ENCODE data around the gene LSM3.
"Not testable (repeated sequence)": the region's sequence is repeated elsewhere in the genome, so short reads cannot be mapped to it uniquely, and the experiment has no call there.

Gene LSM3

GRCh38 chr3:14228681-14229470, 50.3 kb downstream of the LSM3 start:
- H3K27ac ChIP-seq (replicated peaks; ENCODE audit: low read length): no peak overlapping the region
- no CpG with 5 or more reads among the region's 8 CpGs for WGBS, 2 donors (ENCODE audit: extremely low coverage in 2 of 2, insufficient read length in 2 of 2, insufficient replicate concordance in 1 of 2)
- DNase-seq (ENCODE audit: low spot score): no peak

GRCh38 chr3:14229695-14230094, 51.1 kb downstream of the LSM3 start:
- not testable (repeated sequence) for H4K91ac ChIP-seq (ENCODE audit: low read depth, low read length, poor library complexity); H3K79me1 ChIP-seq (ENCODE audit: low read depth, low read length); H3K4ac ChIP-seq (ENCODE audit: low read length); H4K8ac ChIP-seq (ENCODE audit: low read depth, low read length); H3K27me3 ChIP-seq (ENCODE audit: control insufficient read depth in 3 of 3, insufficient read depth in 3 of 3, low read depth in 1 of 3, low read length in 3 of 3); H2AFZ ChIP-seq (ENCODE audit: low read length); H2BK15ac ChIP-seq (ENCODE audit: low read length); H3K4me2 ChIP-seq (ENCODE audit: insufficient read depth, low read length, poor library complexity, severe bottlenecking); H3K23ac ChIP-seq (ENCODE audit: low read depth, low read length, poor library complexity); H2AK5ac ChIP-seq (ENCODE audit: low read depth, low read length); H3K27ac ChIP-seq (replicated peaks; ENCODE audit: low read length); H3K9ac ChIP-seq (ENCODE audit: low read depth, low read length, poor library complexity); H3K14ac ChIP-seq (ENCODE audit: low read length); DNase-seq (ENCODE audit: low spot score); H2BK12ac ChIP-seq (ENCODE audit: low read length); H3K4me1 ChIP-seq (ENCODE audit: control insufficient read depth in 2 of 2, insufficient read depth in 1 of 2, low read depth in 1 of 2, low read length in 2 of 2); H2BK120ac ChIP-seq (ENCODE audit: low read depth, low read length); H3K36me3 ChIP-seq (replicated peaks in 1 of 2; ENCODE audit: control insufficient read depth in 2 of 2, insufficient read depth in 2 of 2, low read length in 2 of 2); H2BK5ac ChIP-seq (ENCODE audit: low read length); H3K18ac ChIP-seq (ENCODE audit: low read length); H3K9me3 ChIP-seq (replicated peaks in 1 of 2; ENCODE audit: control insufficient read depth in 2 of 2, insufficient read depth in 1 of 2, low read depth in 1 of 2, low read length in 2 of 2); H3K4me3 ChIP-seq (ENCODE audit: low read length in 2 of 2)
- WGBS, 2 donors (ENCODE audit: extremely low coverage in 2 of 2, insufficient read length in 2 of 2, insufficient replicate concordance in 1 of 2): no CpG with 5 or more reads among the region's 6 CpGs

More at GRCh38 chr3:14228681-14229470, 50.3 kb downstream of the LSM3 start:
- peaks cover 0 to 1% of the 10 kb centered on the region in 2 donors for H3K36me3 ChIP-seq (replicated peaks in 1 of 2; ENCODE audit: control insufficient read depth in 2 of 2, insufficient read depth in 2 of 2, low read length in 2 of 2)
- no peak overlapping the region for H3K23ac ChIP-seq (ENCODE audit: low read depth, low read length, poor library complexity)
- H2BK15ac ChIP-seq (ENCODE audit: low read length): no peak overlapping the region
- H2BK5ac ChIP-seq (ENCODE audit: low read length): no peak overlapping the region
- no peak overlapping the region for H3K4ac ChIP-seq (ENCODE audit: low read length)
- no peak overlapping the region for H4K91ac ChIP-seq (ENCODE audit: low read depth, low read length, poor library complexity)
- H2AK5ac ChIP-seq (ENCODE audit: low read depth, low read length): no peak overlapping the region
- H3K18ac ChIP-seq (ENCODE audit: low read length): no peak overlapping the region
- H2AFZ ChIP-seq (ENCODE audit: low read length): no peak overlapping the region
- H3K4me3 ChIP-seq (ENCODE audit: low read length in 2 of 2): no peak overlapping the region
- H3K4me2 ChIP-seq (ENCODE audit: insufficient read depth, low read length, poor library complexity, severe bottlenecking): no peak overlapping the region
- H3K14ac ChIP-seq (ENCODE audit: low read length): no peak overlapping the region
- no peak overlapping the region for H2BK12ac ChIP-seq (ENCODE audit: low read length)
- peaks cover 4% of the 10 kb centered on the region for H3K79me1 ChIP-seq (ENCODE audit: low read depth, low read length)
- no peak overlapping the region for H4K8ac ChIP-seq (ENCODE audit: low read depth, low read length)
- no peak overlapping the region for H3K9ac ChIP-seq (ENCODE audit: low read depth, low read length, poor library complexity)
- peaks cover 0 to 5% of the 10 kb centered on the region in 2 donors for H3K4me1 ChIP-seq (ENCODE audit: control insufficient read depth in 2 of 2, insufficient read depth in 1 of 2, low read depth in 1 of 2, low read length in 2 of 2)
- H3K27me3 ChIP-seq (ENCODE audit: control insufficient read depth in 3 of 3, insufficient read depth in 3 of 3, low read depth in 1 of 3, low read length in 3 of 3): peaks cover 0 to 4% (median 0%) of the 10 kb centered on the region in 3 experiments
- H3K9me3 ChIP-seq (replicated peaks in 1 of 2; ENCODE audit: control insufficient read depth in 2 of 2, insufficient read depth in 1 of 2, low read depth in 1 of 2, low read length in 2 of 2): peaks cover 0 to 4% of the 10 kb centered on the region in 2 donors
- no peak overlapping the region for H2BK120ac ChIP-seq (ENCODE audit: low read depth, low read length)

GRCh38 chr3:14230729-14231128, 52.1 kb downstream of the LSM3 start:
- H3K79me1 ChIP-seq (ENCODE audit: low read depth, low read length): peaks cover 2% of the 10 kb centered on the region
- H2AK5ac ChIP-seq (ENCODE audit: low read depth, low read length): no peak overlapping the region
- no peak overlapping the region for H3K9ac ChIP-seq (ENCODE audit: low read depth, low read length, poor library complexity)
- no peak overlapping the region for H4K8ac ChIP-seq (ENCODE audit: low read depth, low read length)
- H3K36me3 ChIP-seq (replicated peaks in 1 of 2; ENCODE audit: control insufficient read depth in 2 of 2, insufficient read depth in 2 of 2, low read length in 2 of 2): no peaks in the 10 kb centered on the region
- no peak overlapping the region for H2BK12ac ChIP-seq (ENCODE audit: low read length)
- H2BK5ac ChIP-seq (ENCODE audit: low read length): no peak overlapping the region
- H3K18ac ChIP-seq (ENCODE audit: low read length): no peak overlapping the region
- peaks cover 0 to 5% of the 10 kb centered on the region in 2 donors for H3K4me1 ChIP-seq (ENCODE audit: control insufficient read depth in 2 of 2, insufficient read depth in 1 of 2, low read depth in 1 of 2, low read length in 2 of 2)
- DNase-seq (ENCODE audit: low spot score): no peak
- H3K14ac ChIP-seq (ENCODE audit: low read length): no peak overlapping the region
- no peak overlapping the region for H3K27ac ChIP-seq (replicated peaks; ENCODE audit: low read length)
- peaks cover 0 to 12% (median 0%) of the 10 kb centered on the region in 3 experiments for H3K27me3 ChIP-seq (ENCODE audit: control insufficient read depth in 3 of 3, insufficient read depth in 3 of 3, low read depth in 1 of 3, low read length in 3 of 3)
- peaks cover 0 to 7% of the 10 kb centered on the region in 2 donors for H3K9me3 ChIP-seq (replicated peaks in 1 of 2; ENCODE audit: control insufficient read depth in 2 of 2, insufficient read depth in 1 of 2, low read depth in 1 of 2, low read length in 2 of 2)
- H3K23ac ChIP-seq (ENCODE audit: low read depth, low read length, poor library complexity): no peak overlapping the region
- H4K91ac ChIP-seq (ENCODE audit: low read depth, low read length, poor library complexity): no peak overlapping the region
- H3K4me2 ChIP-seq (ENCODE audit: insufficient read depth, low read length, poor library complexity, severe bottlenecking): no peak overlapping the region
- H2AFZ ChIP-seq (ENCODE audit: low read length): no peak overlapping the region
- H3K4me3 ChIP-seq (ENCODE audit: low read length in 2 of 2): no peak overlapping the region
- H2BK15ac ChIP-seq (ENCODE audit: low read length): no peak overlapping the region
- WGBS, 2 donors (ENCODE audit: extremely low coverage in 2 of 2, insufficient read length in 2 of 2, insufficient replicate concordance in 1 of 2): no CpG with 5 or more reads among the region's 5 CpGs
- H2BK120ac ChIP-seq (ENCODE audit: low read depth, low read length): no peak overlapping the region
- H3K4ac ChIP-seq (ENCODE audit: low read length): no peak overlapping the region

GRCh38 chr3:14231145-14231990, 52.8 kb downstream of the LSM3 start:
- Histone ChIP-seq H3K36me3 (replicated peaks in 1 of 2; ENCODE audit: control insufficient read depth in 2 of 2, insufficient read depth in 2 of 2, low read length in 2 of 2) (no peaks in the 10 kb centered on the region), H3K27me3 (ENCODE audit: control insufficient read depth in 3 of 3, insufficient read depth in 3 of 3, low read depth in 1 of 3, low read length in 3 of 3) (peaks cover 0 to 15% (median 0%) of the 10 kb centered on the region in 3 experiments), H3K4me3 (ENCODE audit: low read length in 2 of 2) (no peak overlapping the region), H4K91ac (ENCODE audit: low read depth, low read length, poor library complexity) (no peak overlapping the region), H2AFZ (ENCODE audit: low read length) (no peak overlapping the region), H3K9ac (ENCODE audit: low read depth, low read length, poor library complexity) (no peak overlapping the region), H4K8ac (ENCODE audit: low read depth, low read length) (no peak overlapping the region), H3K27ac (replicated peaks; ENCODE audit: low read length) (no peak overlapping the region), H2BK5ac (ENCODE audit: low read length) (no peak overlapping the region), H3K79me1 (ENCODE audit: low read depth, low read length) (peaks cover 2% of the 10 kb centered on the region), H2BK15ac (ENCODE audit: low read length) (no peak overlapping the region), H3K4me1 (ENCODE audit: control insufficient read depth in 2 of 2, insufficient read depth in 1 of 2, low read depth in 1 of 2, low read length in 2 of 2) (peaks cover 0 to 5% of the 10 kb centered on the region in 2 donors), H3K18ac (ENCODE audit: low read length) (no peak overlapping the region), H2AK5ac (ENCODE audit: low read depth, low read length) (no peak overlapping the region), H3K23ac (ENCODE audit: low read depth, low read length, poor library complexity) (no peak overlapping the region), H2BK120ac (ENCODE audit: low read depth, low read length) (no peak overlapping the region), H2BK12ac (ENCODE audit: low read length) (no peak overlapping the region), H3K4me2 (ENCODE audit: insufficient read depth, low read length, poor library complexity, severe bottlenecking) (no peak overlapping the region), H3K14ac (ENCODE audit: low read length) (no peak overlapping the region), H3K9me3 (replicated peaks in 1 of 2; ENCODE audit: control insufficient read depth in 2 of 2, insufficient read depth in 1 of 2, low read depth in 1 of 2, low read length in 2 of 2) (peaks cover 0 to 7% of the 10 kb centered on the region in 2 donors), H3K4ac (ENCODE audit: low read length) (no peak overlapping the region)
- no peak for DNase-seq (ENCODE audit: low spot score)
- no CpG with 5 or more reads among the region's 9 CpGs for WGBS, 2 donors (ENCODE audit: extremely low coverage in 2 of 2, insufficient read length in 2 of 2, insufficient replicate concordance in 1 of 2)
